Anterior cingulate cortex (tissue), 58 donors: Measurements from ENCODE around the gene SMPX.

Experiments used
- DNase-seq, 58 donors: peaks; one replicate each; lab custom pipeline; 2025; lab: John Stamatoyannopoulos, UW

The SMPX gene

GRCh38 chrX:21715825-21716224, 42.1 kb downstream of the SMPX start:
- no peak for DNase-seq

GRCh38 chrX:21715337-21715736, 42.6 kb downstream of the SMPX start:
- no peak for DNase-seq

- no peak for DNase-seq
Measured at GRCh38 chrX:21711848-21712197, 46.1 kb downstream of the SMPX start.

- no peak for DNase-seq
Measured at GRCh38 chrX:21711129-21711847, 46.6 kb downstream of the SMPX start.

GRCh38 chrX:21708116-21708515, 49.8 kb downstream of the SMPX start:
- no peak for DNase-seq

GRCh38 chrX:21705225-21705624, 52.7 kb downstream of the SMPX start:
- DNase-seq: no peak

GRCh38 chrX:21702725-21703124, 55.2 kb downstream of the SMPX start:
- DNase-seq: no peak

- DNase-seq: no peak
Measured at GRCh38 chrX:21700967-21701366, 56.9 kb downstream of the SMPX start.

- no peak for DNase-seq
Measured at GRCh38 chrX:21700275-21700674, 57.6 kb downstream of the SMPX start.

GRCh38 chrX:21699136-21699535, 58.8 kb downstream of the SMPX start:
- DNase-seq: no peak

- no peak for DNase-seq
Measured at GRCh38 chrX:21698272-21698671, 59.6 kb downstream of the SMPX start.

- DNase-seq: no peak
Measured at GRCh38 chrX:21691512-21692018, 66.4 kb downstream of the SMPX start.

- no peak for DNase-seq
Measured at GRCh38 chrX:21683941-21684340, 74.0 kb downstream of the SMPX start.

- no peak for DNase-seq
Measured at GRCh38 chrX:21678048-21678612, 79.8 kb downstream of the SMPX start.

GRCh38 chrX:21675931-21676330, 82.0 kb downstream of the SMPX start:
- DNase-seq: no peak

- no peak for DNase-seq
Measured at GRCh38 chrX:21674430-21675186, 83.3 kb downstream of the SMPX start.

GRCh38 chrX:21666679-21667078, 91.2 kb downstream of the SMPX start:
- no peak for DNase-seq

GRCh38 chrX:21666252-21666651, 91.7 kb downstream of the SMPX start:
- no peak for DNase-seq

- DNase-seq: no peak
Measured at GRCh38 chrX:21662761-21663160, 95.2 kb downstream of the SMPX start.

- DNase-seq: no peak
Measured at GRCh38 chrX:21661316-21661715, 96.6 kb downstream of the SMPX start.

GRCh38 chrX:21660156-21660555, 97.8 kb downstream of the SMPX start:
- no peak for DNase-seq

- DNase-seq: no peak
Measured at GRCh38 chrX:21659320-21659719, 98.6 kb downstream of the SMPX start.
